Ovary (tissue), 3 donors: ENCODE data around the gene MAP4K2.

Source experiments
- CTCF ChIP-seq, 3 donors: fragments of 450-650 bp in 2 of 3; fragments of 200-600 bp in 1 of 3; IDR thresholded peaks; one replicate each; pipeline versions ENCODE4 v1.5.1 to v1.8.0; 2016 to 2022; ENCODE audit warnings: antibody characterized with exemption in 3 of 3, mild to moderate bottlenecking in 1 of 3
- POLR2A ChIP-seq: fragments of 450-650 bp; IDR thresholded peaks from one replicate; pipeline ENCODE4 v1.6.1; 2017; ENCODE audit warnings: antibody characterized with exemption, mild to moderate bottlenecking, moderate library complexity
- donor health status: DM: no; HTN: no; CAD: no.

- TF ChIP-seq CTCF (IDR thresholded peaks at IDR 0.05): no peak
- no peak for TF ChIP-seq POLR2A
These were observed 3.8 kb downstream of the MAP4K2 start for GRCh38 chr11:64799256-64799622.
